ENCODE measurements around the gene HADHB.
A peak's percentile ranks its signal among the peaks of the same experiment; 100 is the strongest.

Gene HADHB

DNA sequence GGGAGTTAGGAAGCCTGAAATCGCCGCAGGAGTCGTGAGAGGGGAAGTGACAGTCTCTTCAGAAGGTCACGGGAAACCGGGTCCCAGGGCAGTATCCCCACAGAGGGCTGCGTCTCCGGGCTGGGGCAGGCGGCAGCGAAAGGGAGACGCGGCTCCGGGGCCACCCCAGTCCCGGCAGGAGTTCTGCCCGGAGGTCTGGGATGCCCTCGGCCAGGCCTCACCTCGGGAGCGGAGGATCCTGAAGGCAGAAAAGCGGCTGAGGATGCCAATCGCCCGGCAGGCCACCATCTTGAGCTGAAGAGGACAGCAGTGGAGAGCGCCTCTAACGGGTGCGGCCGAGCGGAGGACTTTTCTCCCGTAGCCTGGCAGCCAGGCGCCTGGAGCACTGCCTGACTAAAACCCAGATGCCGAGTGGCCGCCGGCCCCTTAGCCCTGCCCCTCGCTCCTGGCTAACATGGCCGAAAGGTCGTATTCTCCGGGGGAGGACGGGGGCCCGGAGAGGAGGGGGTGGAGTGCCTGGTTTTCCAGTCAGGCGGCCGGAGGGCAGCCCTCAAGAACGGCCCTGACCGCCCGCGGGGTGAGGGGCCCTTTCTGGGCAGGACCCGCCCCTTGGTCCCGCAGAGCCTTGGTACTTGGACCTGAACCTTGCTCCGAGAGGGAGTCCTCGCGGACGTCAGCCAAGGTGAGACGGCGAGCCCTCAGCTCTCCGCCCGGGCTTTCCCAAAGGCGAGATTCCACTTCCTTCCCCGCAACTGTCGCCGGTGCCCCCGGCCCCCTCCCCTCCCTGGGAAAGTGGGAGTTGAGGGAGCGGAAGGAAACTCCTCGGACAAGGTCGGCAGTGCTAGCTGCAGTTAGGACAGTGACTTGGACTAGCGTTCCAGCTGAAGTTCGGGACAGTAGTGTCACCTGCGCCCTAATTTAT, at the start of gene HADHB, which contains the start of gene HADHA:
TSS of gene HADHB (plus strand) at position 631 of the 922 bp plus-strand sequence. CDS start 9,316 bp downstream, outside the sequence.
TSS of gene HADHA (minus strand) at position 324 of the 922 bp plus-strand sequence. CDS start at position 288, 36 bp downstream.
- DNase-seq (ENCODE audit: low read depth), result peak; percentile 74

DNA sequence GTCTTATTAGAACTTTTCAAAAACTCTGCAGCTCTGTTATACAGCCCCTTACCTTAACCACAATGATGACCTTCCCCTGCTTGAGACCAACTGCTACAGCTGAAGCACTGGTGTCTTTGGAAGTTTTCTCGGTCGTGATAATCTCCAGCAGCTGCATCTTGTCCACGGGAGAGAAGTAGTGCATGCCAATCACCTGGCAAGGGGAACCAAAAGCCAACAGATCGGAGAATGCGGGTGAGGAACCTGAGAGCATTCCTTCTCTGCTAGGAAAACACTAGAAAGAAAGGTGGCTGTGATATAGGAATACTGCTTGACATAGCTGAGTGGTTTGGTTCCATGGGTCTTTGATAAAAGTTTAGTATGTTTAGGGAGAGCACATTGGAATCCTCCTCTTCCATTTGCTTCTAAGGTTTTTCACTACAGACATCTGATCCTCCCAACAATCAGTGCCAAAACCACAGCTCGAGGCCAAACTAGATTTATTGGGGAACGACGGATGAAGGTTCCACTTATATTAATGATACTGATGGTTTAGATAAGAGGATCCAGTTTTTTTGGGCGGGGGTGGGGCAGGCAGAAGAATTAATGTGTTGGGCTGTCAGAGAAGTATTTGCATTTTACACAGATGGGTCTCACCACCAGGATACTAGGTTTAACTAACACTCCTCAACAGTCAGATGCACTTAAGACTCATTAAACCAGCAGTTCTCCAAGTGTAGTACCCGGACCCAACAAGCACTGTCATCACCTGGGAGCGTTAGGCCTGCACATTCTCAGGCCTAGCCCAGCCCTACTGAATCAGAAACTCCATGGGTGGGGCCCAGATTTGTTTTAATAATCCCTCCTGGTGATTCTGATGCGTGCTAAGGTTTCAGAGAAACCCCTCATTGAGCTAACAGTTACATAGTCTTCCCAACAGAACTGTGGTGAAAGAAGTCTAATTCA, 49.4 kb upstream of the HADHB start:
- DNase-seq (ENCODE audit: low read depth), result no peak

DNA sequence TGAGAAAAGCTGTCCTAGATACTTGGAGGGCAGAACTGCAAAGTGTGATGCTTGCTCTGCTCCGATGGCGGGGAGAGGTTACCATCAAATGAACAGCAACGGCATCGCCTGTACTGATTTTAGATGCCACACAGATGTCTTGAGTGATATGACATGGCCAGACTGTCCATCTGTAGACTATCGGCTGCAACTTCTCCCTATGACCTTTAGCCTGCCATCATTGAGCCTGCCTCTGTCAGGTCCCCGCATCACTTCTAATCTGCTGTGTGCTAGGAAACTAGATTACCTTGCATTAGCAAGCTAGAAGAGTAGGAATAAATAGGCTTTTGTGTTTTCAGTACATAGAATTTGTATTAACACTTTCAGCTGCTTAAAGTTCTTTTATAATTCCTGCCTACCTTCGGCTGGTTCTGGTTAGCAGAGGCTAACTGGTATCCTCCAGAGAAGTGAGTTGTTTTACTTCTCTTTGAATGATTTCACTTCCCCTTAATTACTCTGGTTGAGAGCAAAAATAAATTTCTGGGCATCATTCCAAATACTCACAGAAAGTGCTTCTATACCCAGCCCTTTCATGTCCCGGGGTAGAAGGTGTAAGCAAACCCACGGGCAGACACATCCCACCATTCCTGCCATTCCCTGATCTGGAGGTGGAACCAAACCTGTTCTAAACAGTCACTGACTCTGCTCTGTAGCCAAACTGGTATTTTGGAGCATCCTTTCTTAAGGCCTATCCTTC, 47.9 kb upstream of the HADHB start:
- no peak for DNase-seq (ENCODE audit: low read depth)

DNA sequence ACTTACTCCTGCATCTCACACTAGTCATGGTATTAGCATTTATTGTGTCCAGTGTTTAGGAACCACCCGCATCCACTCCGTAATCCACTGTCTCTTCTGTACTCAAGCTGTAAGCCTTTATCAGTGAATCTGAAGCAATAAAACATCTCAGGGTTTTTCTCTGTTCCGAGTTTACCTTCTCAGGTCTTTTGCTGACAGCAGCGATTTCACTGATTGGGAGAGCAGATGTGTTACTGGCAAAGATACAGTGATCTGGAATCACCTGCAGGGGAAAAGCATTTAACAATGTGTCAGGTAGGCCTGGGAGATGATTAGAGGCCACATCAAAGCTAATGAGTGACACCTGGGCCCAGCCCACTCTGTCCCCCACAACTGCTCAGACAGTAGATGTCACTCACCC, 47.2 kb upstream of the HADHB start:
- DNase-seq (ENCODE audit: low read depth), result no peak

DNA sequence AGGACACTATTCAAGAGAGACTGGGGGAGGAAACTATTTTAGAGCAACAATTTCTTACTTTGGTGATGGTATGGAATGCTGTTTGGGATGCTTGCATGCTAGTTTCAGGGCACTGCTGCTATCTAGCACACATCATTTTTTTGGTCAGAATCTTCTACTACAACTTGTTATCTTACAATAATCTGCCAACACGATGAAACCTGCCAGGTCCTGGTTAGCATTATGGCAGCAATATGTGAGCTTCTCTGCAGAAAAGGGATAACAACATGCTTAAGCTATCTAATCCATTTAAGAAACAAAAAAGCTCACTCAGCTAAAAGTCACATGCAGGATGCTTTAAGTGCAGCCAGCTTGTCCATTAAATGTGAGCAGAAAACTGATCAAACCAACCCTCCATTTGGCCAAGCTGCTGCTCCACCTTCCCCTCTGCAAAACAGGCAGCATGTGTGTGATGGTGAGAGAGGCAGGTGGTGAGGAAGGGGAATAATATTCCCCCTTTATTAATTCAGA, 41.7 kb upstream of the HADHB start:
- no peak for DNase-seq (ENCODE audit: low read depth)

DNA sequence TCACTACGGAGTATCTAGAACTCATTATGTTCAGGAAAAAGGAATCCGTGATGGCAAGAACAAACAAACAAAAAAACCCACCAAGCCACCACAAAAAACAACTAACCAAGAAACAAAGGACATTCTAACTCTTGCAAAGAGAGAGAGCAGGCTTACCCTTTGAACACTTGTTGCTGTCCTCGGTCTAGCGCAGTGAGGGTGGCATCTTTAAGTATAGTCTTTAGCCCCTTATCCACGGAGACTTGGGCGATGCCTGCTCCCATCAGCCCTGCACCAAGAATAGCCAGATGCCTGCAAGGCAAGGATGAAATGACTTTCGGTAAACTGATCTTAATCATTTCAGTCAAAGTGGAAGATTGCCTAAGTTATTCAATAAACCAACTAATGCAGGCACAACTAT, 40.8 kb upstream of the HADHB start:
- DNase-seq (ENCODE audit: low read depth), result no peak

DNA sequence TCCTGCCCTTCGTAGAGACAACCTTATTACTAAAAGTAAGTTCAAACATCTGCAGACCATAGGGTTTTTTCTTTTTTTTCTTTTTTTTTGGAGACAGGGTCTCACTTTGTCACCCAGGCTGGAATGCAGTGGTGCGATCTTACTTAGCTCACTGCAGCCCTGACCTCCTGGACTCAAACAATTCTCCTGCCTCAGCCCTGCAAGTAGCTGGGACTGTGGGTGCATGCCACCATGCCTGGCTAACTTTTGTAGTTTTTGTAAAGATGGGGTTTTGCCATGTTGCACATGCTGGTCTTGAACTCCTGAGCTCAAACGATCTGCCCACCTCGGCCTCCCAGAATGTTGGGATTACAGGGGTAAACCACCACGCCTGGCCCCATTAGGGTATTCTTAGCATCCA, 32.7 kb upstream of the HADHB start:
- no peak for DNase-seq (ENCODE audit: low read depth)

DNA sequence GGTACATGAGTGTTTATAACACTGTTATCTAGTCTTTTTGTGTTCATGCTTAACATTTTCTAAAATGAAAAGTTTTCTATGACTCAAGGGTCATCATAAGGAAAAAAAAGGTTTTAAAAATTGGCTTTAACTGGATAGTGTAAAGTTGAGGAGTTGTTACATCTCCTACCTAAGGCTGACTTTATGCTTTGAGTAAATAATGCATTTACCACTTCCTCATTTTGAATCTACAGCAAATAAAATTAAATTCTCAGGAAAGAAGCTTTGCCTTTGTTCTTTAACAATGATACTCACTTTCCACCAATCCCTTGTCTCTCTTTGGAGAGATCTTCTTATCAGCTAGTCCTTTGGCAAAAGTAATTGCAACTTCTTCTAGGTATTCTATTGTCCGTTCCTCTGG, 30.0 kb upstream of the HADHB start:
- DNase-seq (ENCODE audit: low read depth), result no peak

DNA sequence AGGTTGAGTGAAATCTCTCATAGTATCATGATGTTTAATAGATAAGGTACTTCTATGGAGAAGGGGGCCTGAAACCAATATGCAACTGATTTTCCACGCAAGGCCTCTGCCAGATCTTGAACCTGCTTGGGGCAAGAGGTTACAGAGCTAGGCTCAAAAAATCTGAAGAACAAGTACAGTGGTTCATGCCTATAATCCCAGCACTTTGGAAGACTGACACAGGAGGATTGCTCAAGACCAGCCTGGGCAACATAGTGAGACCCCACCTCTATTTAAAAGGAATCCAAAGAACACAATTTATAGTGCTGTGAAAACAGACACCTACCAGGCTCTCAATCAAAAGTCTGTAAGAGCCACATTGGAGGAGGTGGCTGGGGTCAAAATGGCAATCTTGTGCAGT, 28.9 kb upstream of the HADHB start:
- no peak for DNase-seq (ENCODE audit: low read depth)

DNA sequence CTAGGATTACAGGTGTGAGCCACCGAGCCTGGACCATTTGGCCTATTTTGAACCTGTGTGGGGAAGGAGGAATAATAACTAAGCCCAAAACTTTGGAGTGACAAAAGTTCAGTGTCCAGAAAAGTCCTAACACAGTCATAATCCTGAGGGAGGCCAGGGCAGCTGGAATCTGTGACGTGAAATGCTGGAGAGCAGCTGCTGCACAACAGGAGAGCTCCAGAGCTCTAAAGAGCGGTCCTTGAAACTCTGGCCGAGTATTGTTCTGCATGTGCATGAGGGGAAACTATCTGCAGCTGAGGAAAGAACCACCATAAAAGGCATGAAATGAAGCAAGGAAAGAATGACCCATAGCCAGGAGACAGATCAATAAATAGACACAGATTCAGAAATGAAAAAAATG, 28.2 kb upstream of the HADHB start:
- DNase-seq (ENCODE audit: low read depth), result no peak

DNA sequence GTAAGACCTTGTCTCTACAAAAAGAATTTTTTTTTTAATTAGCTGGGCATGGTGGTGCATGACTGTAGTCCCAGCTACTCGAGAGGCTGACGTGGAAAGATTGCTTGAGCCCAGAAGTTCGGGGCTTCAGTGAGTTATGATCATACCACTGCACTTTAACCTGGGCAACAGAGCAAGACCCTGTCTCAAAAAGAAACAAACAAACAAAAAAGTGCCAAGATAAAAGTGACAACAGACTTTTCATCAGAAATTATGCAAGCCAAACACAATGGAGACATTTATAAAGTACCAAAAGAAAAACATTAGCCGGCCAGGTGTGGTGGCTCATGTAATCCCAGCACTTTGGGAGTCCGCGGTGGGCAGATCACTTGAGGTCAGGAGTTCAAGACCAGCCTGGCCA, 27.0 kb upstream of the HADHB start:
- no peak for DNase-seq (ENCODE audit: low read depth)

DNA sequence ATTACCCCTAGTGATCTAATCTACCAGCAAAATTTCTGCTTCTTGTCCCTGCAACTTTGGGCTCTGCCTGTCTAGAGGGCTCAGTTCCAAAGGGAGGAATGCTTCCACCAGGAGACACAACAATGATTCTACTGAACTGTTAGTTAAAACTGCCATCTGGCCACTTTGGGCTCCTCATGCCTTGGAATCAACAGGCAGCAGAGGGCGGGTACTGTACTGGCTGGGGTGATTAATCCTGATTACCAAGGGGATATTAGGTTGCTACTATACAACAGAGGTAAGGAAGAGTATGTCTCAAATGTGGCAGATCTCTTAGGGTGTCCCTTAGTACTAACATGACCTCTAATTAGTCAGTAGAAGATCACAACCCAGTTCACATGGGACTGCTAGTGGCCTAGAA, 21.7 kb upstream of the HADHB start:
- DNase-seq (ENCODE audit: low read depth), result no peak

DNA sequence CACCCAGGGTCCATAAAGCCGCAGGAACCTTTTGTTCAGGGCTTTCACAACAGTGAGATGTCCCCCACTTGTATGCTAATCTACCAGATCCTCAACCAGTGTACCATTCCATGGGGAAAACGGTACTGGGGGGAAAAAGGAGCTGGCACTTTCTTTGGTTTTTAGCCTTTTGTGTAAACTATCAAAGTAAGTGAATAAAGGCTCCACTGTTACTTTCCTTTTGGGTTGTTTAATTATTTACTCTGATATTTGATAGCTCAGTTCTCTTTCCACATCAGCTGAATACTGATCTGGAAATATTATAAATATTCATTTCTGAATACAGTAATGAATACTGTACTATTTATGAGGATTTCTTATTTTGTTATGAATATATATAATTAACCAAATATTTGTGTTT, 20.6 kb upstream of the HADHB start:
- no peak for DNase-seq (ENCODE audit: low read depth)

DNA sequence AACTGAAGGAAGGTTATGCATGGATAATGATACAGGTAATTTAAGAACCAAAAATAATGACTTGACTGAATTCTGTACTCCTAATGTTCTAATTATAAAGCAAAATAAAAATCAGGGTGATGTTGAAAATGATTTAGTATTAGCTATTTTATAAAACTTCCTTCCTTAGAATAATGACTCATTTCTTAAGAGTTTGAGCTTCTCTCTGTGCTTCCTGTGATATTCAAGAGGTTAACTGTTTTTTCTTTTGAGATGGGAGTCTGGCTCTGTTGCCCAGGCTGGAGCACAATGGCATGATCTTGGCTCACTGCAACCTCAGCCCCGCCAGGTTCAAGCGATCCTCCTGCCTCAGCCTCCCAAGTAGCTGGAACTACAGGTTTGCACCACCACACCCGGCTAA, 15.1 kb upstream of the HADHB start:
- no peak for DNase-seq (ENCODE audit: low read depth)

DNA sequence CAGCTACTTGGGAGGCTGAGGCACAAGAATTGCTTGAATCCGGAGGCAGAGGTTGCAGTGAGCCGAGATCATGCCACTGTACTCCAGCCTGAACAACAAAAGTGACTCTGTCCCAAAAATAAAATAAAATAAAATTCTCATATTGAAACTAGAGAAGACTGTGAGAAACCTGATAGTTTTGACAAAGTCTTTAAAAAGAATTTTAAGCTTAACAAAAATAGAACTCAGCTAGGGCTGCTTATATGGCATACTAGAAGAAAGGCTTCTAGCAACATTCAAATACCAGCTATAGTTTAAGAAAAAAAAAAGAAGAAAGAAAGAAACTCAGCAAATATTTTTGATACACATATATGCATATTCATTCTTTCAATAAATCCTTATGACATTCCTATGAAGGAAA, 13.9 kb upstream of the HADHB start:
- DNase-seq (ENCODE audit: low read depth), result no peak

DNA sequence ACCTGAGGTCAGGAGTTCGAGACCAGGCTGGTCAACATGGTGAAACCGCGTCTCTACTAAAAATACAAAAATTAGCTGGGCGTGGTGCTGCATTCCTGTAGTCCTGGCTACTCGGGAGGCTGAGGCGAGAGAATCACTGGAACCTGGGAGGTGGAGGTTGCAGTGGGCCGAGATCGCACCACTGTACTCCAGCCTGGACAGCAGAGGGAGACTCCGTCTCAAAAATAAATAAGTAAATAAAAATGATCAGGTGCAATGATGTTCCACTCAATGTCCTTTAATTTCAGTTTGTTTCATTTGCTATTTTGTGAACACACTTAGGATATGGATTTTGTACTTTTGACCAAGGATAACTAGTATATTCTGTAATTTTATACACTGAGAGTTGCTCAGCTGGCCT, 9.7 kb upstream of the HADHB start:
- DNase-seq (ENCODE audit: low read depth), result no peak

DNA sequence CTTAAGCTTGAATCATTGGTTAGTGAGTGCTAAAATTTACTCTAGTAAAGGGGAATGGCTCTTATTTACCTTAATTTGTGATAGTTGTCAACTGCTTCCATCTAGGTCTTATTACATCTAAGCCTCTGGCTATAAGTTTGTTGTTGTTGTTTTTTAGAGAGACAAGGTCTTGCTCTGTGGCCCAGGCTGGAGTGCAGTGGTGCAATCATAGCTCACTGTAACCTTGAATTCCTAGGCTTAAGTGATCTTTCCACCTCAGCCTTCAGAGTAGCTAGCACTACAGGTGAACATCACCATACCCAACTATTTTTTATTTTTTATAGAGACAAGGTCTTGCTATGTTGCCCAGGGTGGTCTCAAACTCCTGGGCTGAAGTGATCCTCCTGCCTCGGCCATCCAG, 6.9 kb upstream of the HADHB start:
- DNase-seq (ENCODE audit: low read depth), result no peak

DNA sequence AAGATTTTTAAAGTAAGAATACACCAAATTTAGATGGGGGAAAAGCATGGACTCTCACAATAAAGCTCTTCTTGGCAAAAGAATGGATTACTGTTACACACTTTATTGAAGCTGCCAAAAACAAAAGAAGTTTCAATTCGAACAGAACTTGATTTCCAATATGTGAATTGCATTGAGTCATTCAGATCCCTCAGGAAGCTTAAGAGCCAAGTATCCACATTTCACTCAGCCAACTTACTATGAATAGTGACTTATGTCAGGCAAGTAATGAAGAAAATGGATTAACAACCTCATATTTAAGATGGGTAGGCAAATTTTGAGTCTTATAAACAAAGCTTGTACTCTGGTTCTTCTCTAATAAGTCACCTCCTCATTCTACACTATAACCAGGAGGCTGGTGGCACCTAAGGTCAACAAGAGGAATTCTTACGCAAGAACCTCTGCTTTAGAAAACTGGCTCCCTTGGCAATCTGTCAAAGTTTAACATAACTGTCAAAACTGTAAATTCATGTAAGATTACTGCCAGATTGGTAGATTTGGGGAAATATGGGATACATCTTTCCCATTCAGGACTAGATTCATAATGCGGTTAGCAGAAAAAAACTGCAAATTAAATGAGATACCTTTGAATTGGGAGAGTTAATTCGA, 6.3 kb upstream of the HADHB start:
- no peak for DNase-seq (ENCODE audit: low read depth)

DNA sequence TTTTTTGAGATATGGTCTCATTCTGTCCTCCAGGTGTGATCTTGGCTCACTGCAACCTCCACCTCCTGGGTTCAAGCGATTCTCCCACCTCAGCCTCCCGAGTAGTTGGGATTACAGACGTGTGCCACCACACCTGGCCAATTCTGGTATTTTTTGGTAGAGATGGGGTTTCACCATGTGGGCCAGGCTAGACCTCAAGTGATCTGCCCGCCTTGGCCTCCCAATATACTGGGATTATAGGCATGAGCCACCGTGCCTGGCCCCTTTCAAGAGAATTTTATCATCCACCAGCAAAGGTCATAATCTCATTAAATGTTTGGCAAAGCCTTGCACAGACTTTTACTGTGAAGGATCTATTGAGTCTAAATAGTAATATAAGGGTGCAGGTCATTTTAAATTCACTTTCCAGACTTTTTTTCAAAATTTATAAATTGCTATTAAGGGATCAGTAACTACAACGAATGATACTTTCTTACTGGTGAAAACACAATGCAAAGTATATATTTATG, 2.8 kb upstream of the HADHB start:
- DNase-seq (ENCODE audit: low read depth), result no peak

DNA sequence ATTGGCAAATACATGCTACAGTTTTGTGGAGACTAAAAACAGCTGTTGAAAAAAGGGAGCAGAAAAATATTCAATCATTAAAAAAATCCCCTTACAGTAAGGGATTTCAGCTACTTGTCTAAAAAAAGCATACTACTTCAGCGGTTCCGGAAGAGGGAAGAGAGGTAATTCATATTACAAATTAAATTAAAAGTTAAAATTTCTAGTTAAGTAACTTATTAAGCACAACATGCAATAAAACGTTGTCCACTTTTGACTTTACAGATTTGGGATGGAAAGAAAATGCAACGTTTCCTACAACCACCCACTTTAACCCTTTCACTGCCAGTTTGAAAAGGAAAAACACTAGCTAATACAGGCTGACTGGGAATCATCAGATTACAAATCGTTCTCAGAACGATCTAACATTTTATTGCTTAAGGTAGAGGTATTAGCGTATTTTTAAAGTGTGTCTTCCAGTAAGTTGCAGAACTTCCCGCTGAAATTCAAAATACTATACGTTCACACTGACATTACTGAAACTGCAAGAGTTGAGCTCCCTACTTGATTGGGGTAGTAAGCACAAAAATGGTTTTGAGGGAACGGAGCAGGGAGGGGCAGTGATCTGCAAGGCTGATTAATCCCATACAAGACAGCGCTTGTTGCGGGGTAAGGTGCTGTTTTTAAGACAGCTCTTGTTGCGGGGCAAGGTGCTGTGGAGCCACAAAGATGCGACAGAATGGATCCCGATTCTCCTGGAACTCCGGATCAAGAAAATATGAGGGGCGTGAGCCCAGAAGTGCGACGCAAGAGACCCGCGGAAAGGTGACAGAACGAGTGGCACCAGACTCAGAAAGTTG, 1.1 kb upstream of the HADHB start:
- no peak for DNase-seq (ENCODE audit: low read depth)
